Activated CD4-positive, CD25-positive, alpha-beta regulatory T cell treated with anti-CD3 and anti-CD28 coated beads, Interleukin-2, amount 50 U/mL, for 72 hours (primary cell): Measurements from ENCODE around the gene AFDN.
A peak's percentile ranks its signal among the peaks of the same experiment; 100 is the strongest.

Source experiments
- DNase-seq: peaks from one replicate; pipeline ENCODE4 v3.0.0; 2021

Gene AFDN

DNA sequence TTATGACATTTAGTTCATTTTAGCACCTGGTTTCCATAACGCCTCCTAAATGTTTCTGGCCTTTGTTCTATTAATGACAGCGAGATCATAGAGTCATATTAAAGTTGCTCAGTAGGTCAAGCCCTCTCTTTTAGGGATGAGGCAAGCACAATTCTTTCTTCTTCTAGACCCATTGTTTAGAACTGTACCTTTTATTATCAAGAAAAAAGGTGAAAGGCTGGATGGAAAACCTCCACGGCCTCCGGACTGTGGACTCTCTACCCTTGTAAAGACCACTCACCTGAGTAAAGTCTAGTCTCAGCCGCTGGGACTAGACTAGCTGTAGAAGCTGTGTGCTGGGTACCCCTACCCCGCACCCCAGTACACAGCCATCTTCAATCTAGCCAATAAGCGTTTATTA lies 6.0 kb upstream of the AFDN start:
- no peak for DNase-seq

DNA sequence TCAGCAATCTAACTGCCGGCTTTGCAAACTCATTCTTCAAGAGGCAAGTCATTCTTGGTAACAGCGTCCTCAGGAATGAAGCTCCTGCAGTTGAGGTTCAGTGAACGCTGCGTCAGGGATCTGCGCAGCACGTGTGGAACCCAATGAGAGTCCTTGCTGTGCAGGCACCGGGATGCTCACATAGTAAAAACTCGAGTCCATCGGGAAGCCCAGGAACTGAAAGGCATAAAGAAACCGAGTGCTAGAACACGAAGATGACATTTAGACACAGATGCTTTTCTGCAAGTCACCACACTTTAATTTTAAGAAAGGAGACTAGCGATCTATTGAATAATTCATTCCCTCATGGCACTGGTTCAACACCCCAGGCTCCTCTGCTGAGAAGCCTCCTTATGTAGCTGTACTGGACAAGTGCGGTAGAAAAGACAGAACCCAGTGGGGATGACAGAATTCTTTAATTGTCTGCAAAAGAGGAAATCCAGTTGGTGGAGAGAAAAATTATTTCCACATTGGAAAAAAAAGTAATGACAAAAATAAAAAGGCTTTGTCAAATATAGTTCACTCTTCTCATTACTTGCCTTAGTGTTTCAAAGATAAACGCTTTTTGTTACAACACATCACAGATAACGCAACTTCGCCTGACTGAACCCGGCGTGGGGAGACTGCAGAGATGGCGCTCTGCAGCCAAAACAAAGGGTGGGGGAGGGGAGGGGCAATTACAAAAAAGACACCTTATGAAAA lies 1.9 kb upstream of the AFDN start:
- DNase-seq = no peak

GRCh38 chr6:167825332-167826229 lies 1.1 kb upstream of the AFDN start:
- peak; percentile 36 for DNase-seq

GRCh38 chr6:167826230-167826895 lies 348 bp upstream of the AFDN start:
- peak; percentile 66 for DNase-seq

GRCh38 chr6:167827583-167828324 lies 1.0 kb downstream of the AFDN start:
- DNase-seq = peak; percentile 34

- no peak for DNase-seq
These were observed 1.7 kb downstream of the AFDN start for GRCh38 chr6:167828325-167828956.

- no peak for DNase-seq
These were observed 2.8 kb downstream of the AFDN start for GRCh38 chr6:167829513-167829912.

- no peak for DNase-seq
These were observed 4.6 kb downstream of the AFDN start for GRCh38 chr6:167831281-167831828.

GRCh38 chr6:167832497-167833395 lies 6.0 kb downstream of the AFDN start:
- no peak for DNase-seq

- DNase-seq = no peak
These were observed 6.7 kb downstream of the AFDN start for GRCh38 chr6:167833396-167833763.

GRCh38 chr6:167835260-167835659 lies 8.5 kb downstream of the AFDN start:
- DNase-seq = no peak

DNA sequence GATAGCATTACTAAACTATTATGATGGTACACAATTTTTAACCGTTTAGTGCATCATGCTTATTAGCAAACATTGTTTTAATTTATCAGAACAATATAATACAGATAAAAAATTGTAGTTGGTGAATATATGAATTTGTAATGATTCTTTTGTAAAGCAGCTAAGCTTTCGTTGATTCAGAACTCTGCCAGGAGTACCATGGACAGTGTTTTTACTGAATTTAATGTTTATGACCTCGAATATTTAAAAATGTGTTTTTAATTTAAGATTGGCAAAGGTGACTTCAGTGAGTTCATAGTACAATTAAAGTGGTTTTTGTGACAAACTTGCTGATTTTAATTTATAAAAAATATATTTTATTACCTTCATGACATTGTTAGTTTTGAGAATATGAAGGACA lies 10.0 kb downstream of the AFDN start:
- no peak for DNase-seq

GRCh38 chr6:167838207-167838748 lies 11.6 kb downstream of the AFDN start:
- DNase-seq = no peak

- no peak for DNase-seq
These were observed 12.6 kb downstream of the AFDN start for GRCh38 chr6:167839343-167839742.

DNA sequence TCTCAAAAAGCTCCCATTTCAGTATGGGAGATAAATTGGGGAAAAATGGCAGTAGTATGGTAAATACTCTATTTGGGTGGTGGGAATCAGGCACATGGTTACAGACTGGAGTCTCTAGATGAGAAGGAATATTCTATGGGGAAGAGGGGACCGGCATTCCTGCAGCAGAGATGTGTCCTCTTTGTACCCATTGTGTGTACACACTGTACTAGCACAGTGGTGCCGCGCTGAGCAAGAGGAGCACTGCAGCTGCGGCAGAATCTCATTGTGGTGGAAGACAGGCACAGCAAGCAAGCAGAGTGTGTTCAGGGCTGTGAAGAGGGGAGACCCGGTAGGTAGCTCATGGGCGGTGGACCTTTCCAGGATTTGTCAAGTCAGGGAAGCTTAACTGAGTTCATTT lies 13.0 kb downstream of the AFDN start:
- no peak for DNase-seq

DNA sequence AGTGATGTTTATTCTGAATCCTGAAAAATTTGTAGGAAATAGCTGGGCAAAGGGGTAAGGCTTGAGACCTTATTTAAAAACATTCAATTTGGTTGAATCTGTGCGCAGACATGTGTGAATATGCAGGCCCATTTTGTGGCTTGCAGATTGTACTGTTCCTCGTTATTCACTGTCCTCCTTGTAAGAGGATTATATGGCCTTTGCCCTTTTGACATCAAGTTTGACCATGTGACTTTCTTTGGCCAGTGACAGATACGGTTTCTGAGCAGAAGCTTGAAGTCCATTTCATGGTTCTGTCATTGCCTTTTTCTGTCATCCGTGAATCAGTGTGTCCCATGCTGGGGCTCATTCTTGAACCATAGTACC lies 13.4 kb downstream of the AFDN start:
- no peak for DNase-seq

DNA sequence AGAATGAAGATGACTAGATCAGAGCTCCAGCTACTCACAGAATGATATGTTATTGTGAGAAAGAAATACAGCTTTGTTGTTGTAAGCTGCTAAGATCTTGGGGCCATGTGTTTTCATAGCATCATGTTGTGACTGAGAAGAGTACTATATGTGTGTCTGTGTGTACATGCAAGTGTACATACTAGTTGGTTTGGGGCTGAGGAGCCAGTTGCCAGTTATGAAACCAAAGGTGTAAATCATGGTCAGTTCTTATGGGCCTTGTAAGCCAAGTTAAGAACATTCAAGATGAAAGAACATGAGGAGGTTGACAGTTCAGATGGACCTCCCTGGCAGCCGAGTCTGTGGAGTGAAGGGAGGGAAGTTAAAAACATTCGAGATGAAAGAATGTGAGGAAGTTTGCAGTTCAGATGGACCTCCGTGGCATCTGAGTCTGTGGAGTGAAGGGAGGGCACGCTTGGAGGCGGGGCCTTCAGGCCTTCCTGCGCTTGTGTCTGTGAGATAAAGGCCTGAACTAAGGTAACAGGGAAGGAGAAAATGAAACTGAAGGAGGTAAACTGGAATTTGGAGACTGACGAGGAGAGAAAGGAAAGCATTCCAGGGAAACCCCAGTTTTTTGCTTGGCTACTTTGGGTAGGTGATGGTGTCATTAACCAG lies 13.9 kb downstream of the AFDN start:
- no peak for DNase-seq

DNA sequence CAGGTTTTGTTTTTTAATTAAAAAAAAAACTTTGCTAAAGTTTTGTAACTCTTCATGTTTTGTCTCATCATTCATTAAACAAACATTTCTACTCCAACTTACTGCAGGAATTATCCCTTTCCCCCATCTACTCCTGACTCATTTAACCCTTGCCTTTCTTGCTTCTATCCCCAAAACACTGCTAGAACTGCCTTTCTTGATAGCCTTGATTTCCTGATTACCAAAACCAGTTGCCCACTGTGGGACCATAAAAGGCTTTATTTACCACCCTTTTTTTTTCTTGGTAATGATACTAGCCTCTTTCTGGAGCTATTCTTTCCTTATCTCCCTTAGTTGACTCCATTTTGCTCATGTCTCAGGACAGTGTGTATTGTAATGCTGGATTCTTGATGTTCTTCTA lies 15.3 kb downstream of the AFDN start:
- DNase-seq = no peak

GRCh38 chr6:167842457-167842856 lies 15.7 kb downstream of the AFDN start:
- DNase-seq = no peak

DNA sequence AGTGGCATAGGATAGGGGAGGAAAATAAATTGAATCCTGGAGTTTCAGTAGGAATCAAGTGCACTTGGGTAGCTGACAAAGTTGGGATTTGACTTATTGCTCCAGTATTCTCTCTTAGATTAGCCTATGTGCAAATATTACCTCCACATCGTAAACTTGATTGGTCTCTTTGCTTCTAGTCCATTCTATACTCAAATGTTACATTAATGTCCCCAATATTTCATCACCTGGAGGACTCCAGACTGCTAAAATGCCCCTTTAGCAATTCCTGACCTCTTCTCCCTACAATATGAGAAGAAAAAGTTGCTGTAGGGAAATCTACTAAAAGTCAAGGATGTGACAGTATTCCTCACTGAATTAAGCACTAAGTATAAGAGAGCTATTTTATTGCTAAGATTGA lies 16.3 kb downstream of the AFDN start:
- DNase-seq = no peak
